Activated B cell treated with CpG ODN at 0.5 μM for 24 hours (primary cell): Measurements from ENCODE around the gene SLC30A2. TPM values are rescaled to one million over a fixed set of nuclear protein-coding genes. Genes with fewer than 3 reads are reported as not detected.

Experiments used
- ATAC-seq: fragments of 200-7000 bp; cut with Tn5 transposase; one replicate; pipeline ENCODE4 v1.10.0; 2021; ENCODE audit warnings: low read depth, mild to moderate bottlenecking, moderate library complexity
- CTCF ChIA-PET: fragments of 350-600 bp; sonication (Branson Sonifier 250); formaldehyde crosslinking; loops from one replicate; lab custom pipeline; 2021; ENCODE audit warnings: antibody characterized with exemption; lab: Charles Lee
- POLR2A ChIA-PET: fragments of 350-600 bp; sonication (Branson Sonifier 250); formaldehyde crosslinking; loops from one replicate; lab custom pipeline; 2021; ENCODE audit warnings: antibody characterized with exemption; lab: Charles Lee
- DNase-seq: peaks from one replicate; pipeline ENCODE4 v3.0.0; 2022
- H3K27ac Mint-ChIP-seq: one replicate; pipeline ENCODE4 v1.8.0; 2020; ENCODE audit warnings: mixed read lengths
- H3K27me3 Mint-ChIP-seq: one replicate; pipeline ENCODE4 v1.8.0; 2021; ENCODE audit warnings: mixed read lengths
- H3K36me3 Mint-ChIP-seq: one replicate; pipeline ENCODE4 v1.8.0; 2021; ENCODE audit warnings: low read depth, mixed read lengths
- H3K4me1 Mint-ChIP-seq: one replicate; pipeline ENCODE4 v1.8.0; 2021; ENCODE audit warnings: mixed read lengths
- H3K4me3 Mint-ChIP-seq: one replicate; pipeline ENCODE4 v1.8.0; 2020; ENCODE audit warnings: mild to moderate bottlenecking, mixed read lengths
- H3K9me3 Mint-ChIP-seq: one replicate; pipeline ENCODE4 v1.8.0; 2020; ENCODE audit warnings: mixed read lengths
- intact Hi-C: fragments of 100-400 bp; cut with micrococcal nuclease; formaldehyde crosslinking; loops from one replicate; pipeline ENCODE4 v1.15.1; 2024
- total RNA-seq: library from RNA; stranded (reverse); gene quantifications from 2 replicates; pipeline ENCODE4 v1.2.3, GENCODE V29; 2022
- TF ChIP-seq, protein P1 (sequence below): fragments of 200-600 bp; IDR thresholded peaks from one replicate; pipeline ENCODE4 v1.8.0; 2022; ENCODE audit warnings: antibody characterized with exemption, mild to moderate bottlenecking

SLC30A2 gene
- total RNA-seq, 1 donor from 2014 or later: not detected

- H3K4me1 Mint-ChIP-seq: no peaks in the 10 kb centered on the region
- intact Hi-C loops: no loop called here
- no peak overlapping the region for H3K4me3 Mint-ChIP-seq
- ChIA-PET POLR2A (no interaction called here), CTCF (no interaction called here)
- peaks cover 17% of the 10 kb centered on the region for H3K27me3 Mint-ChIP-seq
- TF ChIP-seq, protein P1, sequence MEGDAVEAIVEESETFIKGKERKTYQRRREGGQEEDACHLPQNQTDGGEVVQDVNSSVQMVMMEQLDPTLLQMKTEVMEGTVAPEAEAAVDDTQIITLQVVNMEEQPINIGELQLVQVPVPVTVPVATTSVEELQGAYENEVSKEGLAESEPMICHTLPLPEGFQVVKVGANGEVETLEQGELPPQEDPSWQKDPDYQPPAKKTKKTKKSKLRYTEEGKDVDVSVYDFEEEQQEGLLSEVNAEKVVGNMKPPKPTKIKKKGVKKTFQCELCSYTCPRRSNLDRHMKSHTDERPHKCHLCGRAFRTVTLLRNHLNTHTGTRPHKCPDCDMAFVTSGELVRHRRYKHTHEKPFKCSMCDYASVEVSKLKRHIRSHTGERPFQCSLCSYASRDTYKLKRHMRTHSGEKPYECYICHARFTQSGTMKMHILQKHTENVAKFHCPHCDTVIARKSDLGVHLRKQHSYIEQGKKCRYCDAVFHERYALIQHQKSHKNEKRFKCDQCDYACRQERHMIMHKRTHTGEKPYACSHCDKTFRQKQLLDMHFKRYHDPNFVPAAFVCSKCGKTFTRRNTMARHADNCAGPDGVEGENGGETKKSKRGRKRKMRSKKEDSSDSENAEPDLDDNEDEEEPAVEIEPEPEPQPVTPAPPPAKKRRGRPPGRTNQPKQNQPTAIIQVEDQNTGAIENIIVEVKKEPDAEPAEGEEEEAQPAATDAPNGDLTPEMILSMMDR: no peak
- DNase-seq (no peak), ATAC-seq (no peak)
- H3K27ac Mint-ChIP-seq: no peak overlapping the region
- no peaks in the 10 kb centered on the region for H3K9me3 Mint-ChIP-seq
- H3K36me3 Mint-ChIP-seq: no peaks in the 10 kb centered on the region
Observed at GRCh38 chr1:26029054-26029863, 16.7 kb downstream of the SLC30A2 start.

DNA sequence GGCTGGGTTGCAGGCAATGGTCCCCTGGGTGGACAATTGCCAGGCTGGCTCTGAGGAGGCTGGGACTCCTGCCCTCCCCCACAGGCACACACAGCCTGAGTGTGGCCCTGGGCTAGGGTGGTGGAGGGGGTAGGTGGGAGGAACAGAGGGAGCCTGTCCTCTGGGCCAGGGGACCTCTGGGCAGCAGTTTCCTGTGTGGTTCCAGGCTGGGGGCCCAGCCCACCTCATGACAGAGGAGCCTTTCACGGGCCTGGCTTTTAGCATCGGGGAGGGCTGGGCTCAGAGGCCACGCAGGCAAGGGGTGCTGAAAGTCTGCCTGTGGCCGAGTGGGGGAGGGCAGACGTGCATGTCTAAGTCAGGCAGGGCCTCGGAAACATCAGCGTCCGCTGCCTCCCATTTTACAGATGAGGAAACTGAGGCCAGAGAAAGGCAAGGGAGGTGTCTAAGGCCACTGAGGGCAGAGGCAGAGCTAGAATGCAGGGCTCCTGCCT is 17.4 kb downstream of the SLC30A2 start:
- no peaks in the 10 kb centered on the region for H3K9me3 Mint-ChIP-seq

GRCh38 chr1:26027716-26028489 is 18.0 kb downstream of the SLC30A2 start:
- POLR2A ChIA-PET: interaction anchor here (0.9 kb wide), 1 partner anchor 14 kb away, joined by 3 read pairs; no protein-coding TSS in a partner anchor
- Mint-ChIP-seq H3K9me3 (no peaks in the 10 kb centered on the region), H3K27me3 (peaks cover 17% of the 10 kb centered on the region), H3K36me3 (no peaks in the 10 kb centered on the region), H3K4me1 (no peaks in the 10 kb centered on the region), H3K27ac (no peak overlapping the region), H3K4me3 (no peak overlapping the region)
- DNase-seq: no peak
- TF ChIP-seq, protein P1: no peak
- no peak for ATAC-seq
- CTCF ChIA-PET: no interaction called here
- intact Hi-C loops: no loop called here

More for the DNA sequence above, 17.4 kb downstream of the SLC30A2 start:
- DNase-seq: no peak
- Mint-ChIP-seq H3K27ac (no peak overlapping the region), H3K27me3 (peaks cover 17% of the 10 kb centered on the region), H3K36me3 (no peaks in the 10 kb centered on the region), H3K4me1 (no peaks in the 10 kb centered on the region), H3K4me3 (no peak overlapping the region)
- TF ChIP-seq, protein P1: no peak
- CTCF ChIA-PET: no interaction called here
- POLR2A ChIA-PET: no interaction called here
- intact Hi-C loops: no loop called here
- no peak for ATAC-seq

GRCh38 chr1:26025517-26025916 is 20.4 kb downstream of the SLC30A2 start:
- Mint-ChIP-seq H3K9me3 (no peaks in the 10 kb centered on the region), H3K4me3 (no peak overlapping the region), H3K4me1 (no peaks in the 10 kb centered on the region), H3K27ac (no peak overlapping the region), H3K27me3 (peaks cover 13% of the 10 kb centered on the region), H3K36me3 (no peaks in the 10 kb centered on the region)
- ChIA-PET POLR2A (no interaction called here), CTCF (no interaction called here)
- DNase-seq (no peak), ATAC-seq (no peak)
- TF ChIP-seq, protein P1: no peak
- intact Hi-C loops: no loop called here

GRCh38 chr1:26025060-26025459 is 20.9 kb downstream of the SLC30A2 start:
- DNase-seq (no peak), ATAC-seq (no peak)
- no peaks in the 10 kb centered on the region for H3K36me3 Mint-ChIP-seq
- H3K27me3 Mint-ChIP-seq: peaks cover 13% of the 10 kb centered on the region
- intact Hi-C loops: no loop called here
- CTCF ChIA-PET: no interaction called here
- POLR2A ChIA-PET: no interaction called here
- no peaks in the 10 kb centered on the region for H3K9me3 Mint-ChIP-seq
- TF ChIP-seq, protein P1: no peak
- no peaks in the 10 kb centered on the region for H3K4me1 Mint-ChIP-seq
- no peak overlapping the region for H3K4me3 Mint-ChIP-seq
- no peak overlapping the region for H3K27ac Mint-ChIP-seq
